Measurements from ENCODE around the gene PQBP1. TPM values are rescaled to one million over a fixed set of nuclear protein-coding genes. Genes with fewer than 3 reads are reported as not detected.
"Not testable (repeated sequence)": the region's sequence is repeated elsewhere in the genome, so short reads cannot be mapped to it uniquely, and the experiment has no call there.

PQBP1 gene
- total RNA-seq, 1 donor from 2014 or later: 101 TPM

DNA sequence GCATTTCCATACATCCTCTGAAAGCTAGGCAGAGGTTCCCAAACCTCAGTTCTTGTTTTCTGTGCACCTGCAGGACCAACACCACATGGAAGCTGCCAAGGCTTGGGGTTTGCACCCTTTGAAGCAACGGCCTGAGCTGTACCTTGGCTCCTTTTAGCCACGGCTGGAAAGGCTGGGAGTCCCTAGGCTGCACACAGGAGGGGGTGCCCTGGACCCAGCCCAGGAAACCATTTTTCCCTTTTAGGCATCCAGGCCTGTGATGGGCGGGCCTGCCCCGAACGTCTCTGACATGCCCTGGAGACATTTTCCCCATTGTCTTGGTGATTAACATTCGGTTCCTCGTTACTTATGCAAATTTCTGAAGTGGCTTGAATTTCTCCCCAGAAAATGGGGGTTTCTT is 44.9 kb upstream of the PQBP1 start:
- H3K9me3 Mint-ChIP-seq (ENCODE audit: unreplicated experiment): no peaks in the 10 kb centered on the region
- no peak for FAIRE-seq

GRCh38 chrX:48853494-48853893 is 44.2 kb upstream of the PQBP1 start:
- H3K36me3 Mint-ChIP-seq (ENCODE audit: low read depth, unreplicated experiment): not testable (repeated sequence)

More for the DNA sequence above, 44.9 kb upstream of the PQBP1 start:
- Mint-ChIP-seq H3K4me3 (ENCODE audit: unreplicated experiment) (no peak overlapping the region), H3K27me3 (ENCODE audit: low read depth, unreplicated experiment) (peaks cover 9% of the 10 kb centered on the region), H3K36me3 (ENCODE audit: low read depth, unreplicated experiment) (no peaks in the 10 kb centered on the region), H3K4me1 (ENCODE audit: low read depth, unreplicated experiment) (no peaks in the 10 kb centered on the region), H3K27ac (ENCODE audit: unreplicated experiment) (no peak overlapping the region)
- Histone ChIP-seq H3K9me3 (ENCODE audit: insufficient read depth, low read depth, low read length) (no peaks in the 10 kb centered on the region), H3K36me3 (ENCODE audit: insufficient read depth, low read length) (no peaks in the 10 kb centered on the region), H3K79me2 (ENCODE audit: insufficient read depth, low read length) (no peaks in the 10 kb centered on the region), H3K27ac (ENCODE audit: low read depth, low read length) (no peak overlapping the region), H4K20me1 (ENCODE audit: insufficient read depth, low read length) (no peaks in the 10 kb centered on the region), H3K4me3 (ENCODE audit: insufficient read depth, low read depth, low read length) (no peak overlapping the region), H3K9ac (ENCODE audit: low read length) (no peak overlapping the region), H3K27me3 (ENCODE audit: insufficient read depth, low read length) (no peaks in the 10 kb centered on the region), H3K4me2 (ENCODE audit: low read length) (no peak overlapping the region), H2AFZ (ENCODE audit: low read depth, low read length) (no peak overlapping the region), H3K4me1 (ENCODE audit: insufficient read depth, low read length) (no peaks in the 10 kb centered on the region)
- no peak for DNase-seq (ENCODE audit: low read depth)
- TF ChIP-seq EZH2 (IDR thresholded peaks at IDR 0.05; ENCODE audit: insufficient read depth, low read length): no peak
- TF ChIP-seq, protein P1, sequence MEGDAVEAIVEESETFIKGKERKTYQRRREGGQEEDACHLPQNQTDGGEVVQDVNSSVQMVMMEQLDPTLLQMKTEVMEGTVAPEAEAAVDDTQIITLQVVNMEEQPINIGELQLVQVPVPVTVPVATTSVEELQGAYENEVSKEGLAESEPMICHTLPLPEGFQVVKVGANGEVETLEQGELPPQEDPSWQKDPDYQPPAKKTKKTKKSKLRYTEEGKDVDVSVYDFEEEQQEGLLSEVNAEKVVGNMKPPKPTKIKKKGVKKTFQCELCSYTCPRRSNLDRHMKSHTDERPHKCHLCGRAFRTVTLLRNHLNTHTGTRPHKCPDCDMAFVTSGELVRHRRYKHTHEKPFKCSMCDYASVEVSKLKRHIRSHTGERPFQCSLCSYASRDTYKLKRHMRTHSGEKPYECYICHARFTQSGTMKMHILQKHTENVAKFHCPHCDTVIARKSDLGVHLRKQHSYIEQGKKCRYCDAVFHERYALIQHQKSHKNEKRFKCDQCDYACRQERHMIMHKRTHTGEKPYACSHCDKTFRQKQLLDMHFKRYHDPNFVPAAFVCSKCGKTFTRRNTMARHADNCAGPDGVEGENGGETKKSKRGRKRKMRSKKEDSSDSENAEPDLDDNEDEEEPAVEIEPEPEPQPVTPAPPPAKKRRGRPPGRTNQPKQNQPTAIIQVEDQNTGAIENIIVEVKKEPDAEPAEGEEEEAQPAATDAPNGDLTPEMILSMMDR (IDR thresholded peaks at IDR 0.05; ENCODE audit: insufficient read depth, low read depth, low read length): no peak

DNA sequence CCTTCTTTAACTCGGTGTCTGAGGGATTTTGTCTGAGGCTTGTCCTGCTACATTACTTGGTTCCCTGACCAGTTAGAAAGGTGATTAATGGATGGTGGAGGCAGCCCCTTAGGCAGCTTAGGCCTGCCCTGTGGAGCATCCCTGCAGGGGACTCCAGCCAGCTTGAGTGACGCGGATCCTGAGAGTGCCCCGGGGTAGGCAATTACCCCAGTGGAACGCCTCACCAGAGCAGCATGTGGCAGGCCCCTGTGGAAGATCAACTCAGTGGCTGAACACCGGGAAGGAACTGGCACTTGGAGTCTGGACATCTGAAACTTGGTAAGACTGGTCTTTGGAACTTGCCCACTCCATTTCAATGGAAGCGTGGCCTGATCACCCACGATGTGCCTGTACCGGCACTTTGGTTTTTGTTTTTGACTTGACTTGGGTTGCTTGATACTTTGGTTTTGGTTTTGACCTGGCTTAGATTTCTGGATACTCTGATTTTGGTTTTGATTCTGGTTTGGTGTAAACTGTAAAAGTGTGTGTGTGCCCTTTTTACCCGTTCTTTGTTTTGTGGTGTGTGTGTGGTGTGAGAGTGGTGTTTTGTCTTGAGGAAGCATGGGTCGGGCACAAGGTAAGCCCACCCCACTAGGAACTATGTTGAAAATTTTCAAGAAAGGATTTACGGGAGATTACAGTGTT is 43.5 kb upstream of the PQBP1 start:
- H3K4me1 ChIP-seq (ENCODE audit: insufficient read depth, low read length); H3K4me3 Mint-ChIP-seq (ENCODE audit: unreplicated experiment); H3K9ac ChIP-seq (ENCODE audit: low read length); H3K79me2 ChIP-seq (ENCODE audit: insufficient read depth, low read length); H3K27ac ChIP-seq (ENCODE audit: low read depth, low read length); H3K27me3 Mint-ChIP-seq (ENCODE audit: low read depth, unreplicated experiment); H3K4me1 Mint-ChIP-seq (ENCODE audit: low read depth, unreplicated experiment); H3K27ac Mint-ChIP-seq (ENCODE audit: unreplicated experiment); H3K36me3 ChIP-seq (ENCODE audit: insufficient read depth, low read length); H4K20me1 ChIP-seq (ENCODE audit: insufficient read depth, low read length); FAIRE-seq; DNase-seq (ENCODE audit: low read depth); H3K9me3 Mint-ChIP-seq (ENCODE audit: unreplicated experiment); H3K36me3 Mint-ChIP-seq (ENCODE audit: low read depth, unreplicated experiment); H2AFZ ChIP-seq (ENCODE audit: low read depth, low read length); H3K4me3 ChIP-seq (ENCODE audit: insufficient read depth, low read depth, low read length); H3K9me3 ChIP-seq (ENCODE audit: insufficient read depth, low read depth, low read length); H3K4me2 ChIP-seq (ENCODE audit: low read length); H3K27me3 ChIP-seq (ENCODE audit: insufficient read depth, low read length): not testable (repeated sequence)

More at GRCh38 chrX:48853494-48853893, 44.2 kb upstream of the PQBP1 start:
- H3K9me3 ChIP-seq (ENCODE audit: insufficient read depth, low read depth, low read length); H3K4me3 Mint-ChIP-seq (ENCODE audit: unreplicated experiment); DNase-seq (ENCODE audit: low read depth); H3K4me3 ChIP-seq (ENCODE audit: insufficient read depth, low read depth, low read length); H3K4me1 ChIP-seq (ENCODE audit: insufficient read depth, low read length); H3K4me2 ChIP-seq (ENCODE audit: low read length); H3K27ac ChIP-seq (ENCODE audit: low read depth, low read length); H3K27me3 Mint-ChIP-seq (ENCODE audit: low read depth, unreplicated experiment); H3K27me3 ChIP-seq (ENCODE audit: insufficient read depth, low read length); H3K79me2 ChIP-seq (ENCODE audit: insufficient read depth, low read length); H3K27ac Mint-ChIP-seq (ENCODE audit: unreplicated experiment); H3K9me3 Mint-ChIP-seq (ENCODE audit: unreplicated experiment); H4K20me1 ChIP-seq (ENCODE audit: insufficient read depth, low read length); FAIRE-seq; H3K9ac ChIP-seq (ENCODE audit: low read length); H2AFZ ChIP-seq (ENCODE audit: low read depth, low read length); H3K36me3 ChIP-seq (ENCODE audit: insufficient read depth, low read length); H3K4me1 Mint-ChIP-seq (ENCODE audit: low read depth, unreplicated experiment): not testable (repeated sequence)

Data from astrocyte (in vitro differentiated cells and primary cell).